ENCODE results near the gene HOXB8.
A peak's percentile ranks its signal among the peaks of the same experiment; 100 is the strongest.

The HOXB8 gene

GRCh38 chr17:48582750-48583069 is 32.4 kb downstream of the HOXB8 start:
- no peak for DNase-seq

- no peak for DNase-seq
Observed at GRCh38 chr17:48579760-48580554, 35.1 kb downstream of the HOXB8 start.

- DNase-seq, result no peak
Observed at GRCh38 chr17:48579471-48579759, 35.7 kb downstream of the HOXB8 start.

- DNase-seq, result peak; percentile 36
Observed at GRCh38 chr17:48578616-48579470, 36.2 kb downstream of the HOXB8 start.

- DNase-seq, result peak; percentile 64
Observed at GRCh38 chr17:48577946-48578615, 37.0 kb downstream of the HOXB8 start, which contains the start of gene HOXB4. Gene HOXB4 (minus strand): TSS chr17:48578350. CDS start chr17:48578319, 31 bp downstream.

- DNase-seq, result no peak
Observed at GRCh38 chr17:48577330-48577945, 37.7 kb downstream of the HOXB8 start.

GRCh38 chr17:48576479-48577309 is 38.4 kb downstream of the HOXB8 start:
- no peak for DNase-seq

- no peak for DNase-seq
Observed at GRCh38 chr17:48575673-48576478, 39.2 kb downstream of the HOXB8 start.

- no peak for DNase-seq
Observed at GRCh38 chr17:48575066-48575582, 40.0 kb downstream of the HOXB8 start.

GRCh38 chr17:48574505-48575065 is 40.5 kb downstream of the HOXB8 start:
- no peak for DNase-seq

GRCh38 chr17:48571826-48572417 is 43.2 kb downstream of the HOXB8 start:
- DNase-seq, result no peak

- DNase-seq, result no peak
Observed at GRCh38 chr17:48571024-48571818, 43.9 kb downstream of the HOXB8 start.

GRCh38 chr17:48570325-48571023 is 44.6 kb downstream of the HOXB8 start:
- DNase-seq, result no peak

GRCh38 chr17:48569674-48570324 is 45.3 kb downstream of the HOXB8 start:
- DNase-seq, result no peak

GRCh38 chr17:48569240-48569582 is 45.9 kb downstream of the HOXB8 start:
- no peak for DNase-seq

- DNase-seq, result no peak
Observed at GRCh38 chr17:48568499-48569239, 46.4 kb downstream of the HOXB8 start.

- no peak for DNase-seq
Observed at GRCh38 chr17:48567646-48568354, 47.3 kb downstream of the HOXB8 start.

Data from NCI-H1694 treated with DMSO at 0.1 percent for 48 hours (cell line).